Measurements from ENCODE around the gene PPM1L.
"Not testable (repeated sequence)": the region's sequence is repeated elsewhere in the genome, so short reads cannot be mapped to it uniquely, and the experiment has no call there.

Gene PPM1L

GRCh38 chr3:160755776-160756304, at the start of gene PPM1L:
Gene PPM1L (plus strand): TSS chr3:160756231.
- DNase-seq (ENCODE audit: low read depth in 2 of 2), result peak; percentile 10 to 31

DNA sequence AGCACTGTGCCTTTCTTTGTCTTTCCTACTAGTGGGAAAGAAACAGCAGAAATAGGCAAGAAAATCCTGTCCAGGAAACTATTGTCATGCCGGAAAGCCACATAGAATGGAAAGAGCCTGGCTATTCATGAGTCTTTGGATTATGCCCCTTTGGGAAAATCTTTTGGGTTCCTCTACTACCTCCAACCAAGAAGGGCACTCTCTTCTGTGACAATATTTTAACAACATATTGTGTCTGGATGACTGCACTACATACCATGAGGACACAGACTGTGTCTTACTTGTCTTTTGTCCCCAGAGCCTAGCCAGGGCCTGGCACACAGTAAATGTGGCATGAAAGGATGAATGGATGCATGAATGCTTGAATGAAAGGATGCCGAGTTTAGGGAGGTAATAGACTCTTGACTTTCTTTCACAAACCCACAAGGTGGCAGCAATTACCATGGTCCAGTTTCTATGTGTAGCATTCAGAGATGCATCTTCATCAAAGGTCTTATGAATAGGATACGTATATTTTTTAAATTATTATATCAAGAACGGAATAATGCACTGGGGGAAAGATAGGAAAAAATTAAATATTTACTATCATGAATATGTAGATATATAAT, 48.7 kb upstream of the PPM1L start:
- DNase-seq (ENCODE audit: low read depth in 2 of 2), result no peak

- DNase-seq (ENCODE audit: low read depth in 2 of 2), result no peak
Observed at GRCh38 chr3:160709477-160710182, 46.4 kb upstream of the PPM1L start.

- DNase-seq (ENCODE audit: low read depth in 2 of 2), result not testable (repeated sequence)
Observed at GRCh38 chr3:160713144-160713543, 42.9 kb upstream of the PPM1L start.

DNA sequence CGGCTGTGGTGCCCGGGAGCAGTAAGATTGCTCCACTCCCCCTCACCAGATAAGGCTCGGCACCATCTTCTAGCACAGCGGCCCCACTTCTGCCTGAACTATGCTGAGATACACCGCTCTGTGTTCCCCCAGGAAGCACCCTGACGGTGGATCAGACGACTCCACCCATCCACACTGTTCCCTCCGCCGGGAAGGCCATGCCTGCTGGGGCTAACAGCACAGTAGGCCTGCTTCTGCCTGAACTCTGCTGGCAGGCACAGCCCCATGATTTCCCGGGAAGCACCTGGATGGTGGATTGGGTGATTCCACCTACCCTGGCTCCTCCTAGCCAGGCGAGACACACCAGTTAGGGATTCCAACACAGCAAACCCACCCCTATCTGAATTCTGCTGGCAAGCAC, 36.3 kb upstream of the PPM1L start:
- DNase-seq (ENCODE audit: low read depth in 2 of 2), result no peak

GRCh38 chr3:160720123-160720746, 35.8 kb upstream of the PPM1L start:
- no peak for DNase-seq (ENCODE audit: low read depth in 2 of 2)

DNA sequence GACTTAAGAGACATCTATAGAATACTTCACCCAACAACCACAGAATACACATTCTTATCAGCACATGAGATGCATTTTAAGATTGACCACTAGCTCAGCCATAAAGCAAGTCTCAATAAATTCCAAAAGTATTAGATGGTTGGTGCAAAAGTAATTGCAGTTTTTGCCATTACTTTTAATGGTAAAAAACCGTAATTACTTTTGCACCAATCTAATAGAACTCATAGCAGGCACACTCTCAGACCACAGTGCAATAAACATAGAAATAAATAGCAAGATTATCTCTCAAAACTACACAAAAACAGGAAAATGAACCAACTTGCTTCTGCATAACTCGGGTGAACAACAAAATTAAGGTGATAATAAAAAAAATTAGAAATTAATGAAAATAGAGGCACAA, 33.7 kb upstream of the PPM1L start:
- no peak for DNase-seq (ENCODE audit: low read depth in 2 of 2)

- no peak for DNase-seq (ENCODE audit: low read depth in 2 of 2)
Observed at GRCh38 chr3:160725338-160725737, 30.7 kb upstream of the PPM1L start.

DNA sequence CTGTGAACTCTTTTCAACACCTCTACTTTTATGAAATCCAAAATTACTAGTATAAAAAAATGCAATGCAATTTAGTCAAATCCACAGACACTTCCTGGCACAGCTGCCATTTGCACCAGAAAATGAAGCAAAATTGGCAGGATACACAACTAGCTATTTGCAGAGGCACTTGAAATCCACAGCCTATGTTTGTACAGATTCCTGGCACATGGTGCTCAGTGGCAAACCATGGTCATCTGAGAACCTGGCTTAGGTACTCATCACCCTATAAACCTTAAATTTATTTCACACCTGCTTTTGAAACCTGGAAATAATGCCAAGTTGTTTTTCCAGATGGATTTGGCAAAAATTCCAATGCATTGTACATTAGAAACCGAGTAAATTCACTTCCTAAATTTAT, 20.2 kb upstream of the PPM1L start:
- no peak for DNase-seq (ENCODE audit: low read depth in 2 of 2)

DNA sequence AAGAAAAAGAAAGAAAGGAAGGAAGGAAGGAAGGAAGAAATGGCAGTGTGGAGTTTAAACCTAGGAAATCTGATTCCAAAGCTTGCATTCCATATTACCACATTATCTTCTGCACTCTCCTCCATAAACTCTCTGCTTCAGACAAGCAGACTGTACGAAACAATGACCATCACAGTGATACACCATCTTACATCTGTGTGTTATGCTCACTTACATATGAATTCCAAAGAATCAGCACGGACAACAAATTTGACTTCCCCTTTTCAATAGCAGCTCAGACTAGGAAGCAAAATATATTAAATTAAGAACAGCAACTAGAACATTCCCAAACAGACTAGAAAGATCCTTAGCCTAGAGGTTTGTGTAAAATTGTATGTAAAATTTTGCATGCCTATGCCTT, 18.0 kb upstream of the PPM1L start:
- DNase-seq (ENCODE audit: low read depth in 2 of 2), result no peak

DNA sequence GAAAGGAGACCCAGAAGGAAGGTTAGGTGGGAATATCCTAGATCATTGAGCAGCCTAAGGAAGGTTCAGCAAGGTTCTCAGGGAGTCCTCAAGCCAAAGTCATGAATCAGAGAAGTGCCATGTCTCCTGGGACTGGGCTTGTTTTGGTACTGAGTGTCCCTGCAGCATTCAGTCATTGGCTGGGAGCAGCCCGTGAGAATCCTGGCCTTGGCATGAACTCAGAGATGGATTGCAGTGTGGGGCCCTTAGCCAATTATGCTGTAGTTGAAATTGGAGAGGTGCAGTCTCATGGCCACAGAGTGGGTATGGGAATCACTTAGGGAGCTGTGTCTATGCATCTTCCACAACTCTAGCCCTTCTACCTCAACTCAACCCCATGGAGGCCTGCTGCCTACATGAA, 17.0 kb upstream of the PPM1L start:
- no peak for DNase-seq (ENCODE audit: low read depth in 2 of 2)

- DNase-seq (ENCODE audit: low read depth in 2 of 2), result no peak
Observed at GRCh38 chr3:160746976-160747375, 9.1 kb upstream of the PPM1L start.

GRCh38 chr3:160747422-160747821, 8.6 kb upstream of the PPM1L start:
- no peak for DNase-seq (ENCODE audit: low read depth in 2 of 2)

DNA sequence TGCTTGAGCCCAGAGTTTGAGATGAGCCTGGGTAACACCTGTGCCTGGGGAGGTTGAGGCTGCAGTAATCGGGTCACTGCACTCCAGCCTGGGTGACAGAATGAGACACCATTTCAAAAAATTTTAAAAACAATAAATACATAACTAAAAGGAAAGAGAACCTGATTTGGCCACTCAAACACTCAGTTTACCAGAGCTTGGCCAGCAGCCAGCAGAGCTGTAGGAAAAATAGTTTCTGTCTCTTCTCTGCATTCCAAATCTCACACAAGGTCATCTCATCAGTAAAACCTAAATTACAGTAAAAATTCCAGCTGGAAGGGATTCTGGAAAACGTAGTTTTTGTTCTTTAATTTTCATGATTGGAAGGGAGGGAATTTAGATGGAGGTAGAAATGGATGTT, 7.8 kb upstream of the PPM1L start:
- no peak for DNase-seq (ENCODE audit: low read depth in 2 of 2)

DNA sequence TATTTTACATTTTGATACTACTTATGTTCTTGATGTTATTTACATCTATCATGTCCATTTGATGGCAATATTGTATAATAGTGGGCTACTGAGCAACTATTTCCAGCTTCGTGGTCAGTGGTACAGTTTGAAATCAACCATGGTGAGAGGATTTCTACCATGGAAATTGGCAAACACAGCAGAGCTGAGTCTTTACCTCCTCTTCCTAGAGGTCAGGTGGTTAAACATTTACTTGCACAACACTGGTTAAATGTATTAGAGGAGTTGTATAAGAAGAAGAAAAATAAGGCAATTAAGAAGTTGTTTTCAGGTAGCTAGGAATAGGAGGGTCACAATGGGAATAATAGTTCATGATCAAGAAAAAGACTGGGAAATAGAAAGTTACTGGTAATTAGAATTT, 7.2 kb upstream of the PPM1L start:
- DNase-seq (ENCODE audit: low read depth in 2 of 2), result no peak

GRCh38 chr3:160753953-160754352, 2.1 kb upstream of the PPM1L start:
- no peak for DNase-seq (ENCODE audit: low read depth in 2 of 2)

DNA sequence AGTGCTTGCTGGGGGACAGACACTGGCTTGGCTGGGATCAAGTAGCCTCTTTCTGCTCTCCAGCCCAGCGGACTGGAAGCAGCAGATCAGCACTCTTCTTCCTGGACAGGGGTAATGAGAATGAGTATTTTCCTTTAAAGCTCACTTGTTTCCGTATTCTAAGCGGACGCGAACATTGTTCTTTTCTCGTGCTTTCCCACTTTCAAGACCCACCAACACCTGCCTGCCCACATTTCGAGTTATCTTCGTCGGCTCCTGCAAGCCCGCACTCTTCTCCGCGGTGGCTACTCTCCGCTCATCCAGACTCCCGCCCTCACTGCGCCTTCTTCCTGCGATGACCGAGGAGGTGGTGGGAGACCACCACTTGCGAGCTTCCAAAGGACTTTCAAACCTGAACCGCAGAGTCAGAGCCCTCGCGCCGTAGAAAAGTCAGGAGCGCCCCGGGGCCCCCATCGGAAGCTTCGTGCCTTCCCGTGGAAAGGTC, 1.6 kb upstream of the PPM1L start:
- DNase-seq (ENCODE audit: low read depth in 2 of 2), result no peak

- peak; percentile 83 to 87 for DNase-seq (ENCODE audit: low read depth in 2 of 2)
Observed at GRCh38 chr3:160754855-160755747, 930 bp upstream of the PPM1L start.

DNA sequence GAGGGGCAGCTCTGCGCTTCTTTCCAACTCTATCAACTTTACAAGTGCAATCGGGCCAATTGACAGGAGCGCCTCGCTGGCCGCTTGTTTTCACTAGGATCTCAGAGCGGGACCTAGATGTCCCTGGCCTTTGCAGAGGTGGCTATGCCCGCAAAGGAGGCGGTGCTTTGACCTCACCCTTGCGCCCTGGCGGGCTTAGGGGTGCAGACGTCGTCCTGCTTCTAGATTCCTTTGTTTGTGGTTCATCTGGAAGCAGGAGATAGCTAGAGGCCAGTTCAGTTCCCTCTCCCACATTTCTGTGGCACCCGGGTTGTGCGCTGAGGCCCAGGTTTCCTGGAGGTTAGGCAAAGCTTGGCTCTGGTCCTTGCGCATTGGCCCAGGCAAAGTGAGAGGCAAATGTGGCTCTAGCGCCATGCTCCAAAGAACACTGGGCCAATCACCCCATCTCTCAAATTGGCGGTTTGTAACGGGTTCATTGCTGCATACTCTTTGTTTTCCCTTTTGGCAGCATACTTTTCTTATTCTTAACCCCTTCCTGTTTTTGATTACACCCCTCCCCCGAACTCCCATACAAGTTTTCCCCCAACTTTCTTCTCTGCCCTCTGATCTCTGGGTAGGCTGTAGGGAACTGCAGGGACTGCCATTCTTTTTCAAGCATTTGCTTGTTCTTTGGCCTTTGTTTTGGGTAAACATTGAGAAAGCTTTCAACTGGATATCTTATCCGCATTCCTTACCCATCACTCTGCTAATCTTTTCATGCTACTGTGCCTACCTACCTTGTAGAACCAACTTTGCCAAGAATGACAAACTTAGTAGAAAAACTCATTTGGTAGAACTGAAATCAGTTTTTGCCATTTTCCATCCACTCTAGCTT, 1.4 kb downstream of the PPM1L start:
- DNase-seq (ENCODE audit: low read depth in 2 of 2), result no peak

GRCh38 chr3:160758929-160759577, 3.0 kb downstream of the PPM1L start:
- no peak for DNase-seq (ENCODE audit: low read depth in 2 of 2)

Data from stimulated activated CD4-positive, alpha-beta T cell treated with anti-CD3 and anti-CD28 coated beads, Interleukin-15, amount 100 ng/mL, for 48 hours (primary cell).